A549 (cell line): Measurements from ENCODE around the gene SLC36A2. TPM values are rescaled to one million over a fixed set of nuclear protein-coding genes. Genes with fewer than 3 reads are reported as not detected.

ENCODE experiments used
- ATAC-seq, 2 experiments: fragments of 200-7000 bp in 1 of 2; fragments of >200 bp in 1 of 2; cut with Nextera tagmentation in 1 of 2; cut with Tn5 transposase in 1 of 2; 3 replicates each; pipeline versions ENCODE4 v1.8.0 to v1.9.1; 2018 to 2020; ENCODE audit warnings: mild to moderate bottlenecking in 1 of 2, moderate library complexity in 1 of 2
- CTCF ChIA-PET: fragments of 300-600 bp; sonication (Branson Sonifier 250); formaldehyde crosslinking; extraction: SDS; loops from one replicate; lab custom pipeline; 2021; ENCODE audit warnings: antibody characterized with exemption, inconsistent platforms; lab: Yijun Ruan, JAX
- POLR2A ChIA-PET: fragments of 350-600 bp; formaldehyde crosslinking; extraction: SDS; loops from one replicate; lab custom pipeline; 2021; ENCODE audit warnings: antibody characterized with exemption, inconsistent platforms; lab: Yijun Ruan, JAX
- DNase-seq, 2 experiments: peaks; one replicate each; pipeline versions ENCODE4 v3.0.0 to v3.0.0-alpha.2; 2011 to 2016; ENCODE audit warnings: low read depth in 1 of 2, low spot score in 1 of 2
- FAIRE-seq: peaks from 2 replicates; lab custom pipeline; 2011; peaks lifted over from hg19 to GRCh38; lab: Jason Lieb, UNC
- H3K27ac ChIP-seq, 2 experiments: fragments of >200 bp; sonication (Bioruptor Twin); formaldehyde crosslinking; 3 replicates each; pipeline ENCODE4 v1.5.1; 2016 to 2017
- H3K4me1 ChIP-seq: fragments of >200 bp; sonication (Bioruptor Twin); formaldehyde crosslinking; 3 replicates; pipeline ENCODE4 v1.6.1; 2016
- H3K4me2 ChIP-seq: fragments of >200 bp; sonication (Bioruptor Twin); formaldehyde crosslinking; 3 replicates; pipeline ENCODE4 v1.6.1; 2016
- H3K4me3 ChIP-seq: fragments of >200 bp; sonication (Bioruptor Twin); formaldehyde crosslinking; 3 replicates; pipeline ENCODE4 v1.5.1; 2016
- H3K9me3 ChIP-seq: fragments of >200 bp; sonication (Bioruptor Twin); formaldehyde crosslinking; 3 replicates; pipeline ENCODE4 v1.6.1; 2016
- CTCF ChIP-seq: fragments of >200 bp; sonication (Bioruptor Twin); formaldehyde crosslinking; IDR thresholded peaks from 3 replicates; pipeline ENCODE4 v1.5.1; 2016
- ELK1 ChIP-seq: fragments of 150-350 bp; IDR thresholded peaks from 2 replicates; pipeline ENCODE4 v1.6.1; 2014; ENCODE audit warnings: low read depth, mild to moderate bottlenecking, low read length
- GATA3 ChIP-seq: IDR thresholded peaks from 2 replicates; pipeline ENCODE4 v1.6.1; 2012; ENCODE audit warnings: borderline replicate concordance
- HOXA7 ChIP-seq: fragments of 250-450 bp; sonication (Bioruptor Pico); IDR thresholded peaks from 2 replicates; pipeline ENCODE4 v1.5.0; 2020; ENCODE audit warnings: mild to moderate bottlenecking, moderate library complexity
- HOXB13 ChIP-seq: fragments of 250-450 bp; sonication (Bioruptor Pico); IDR thresholded peaks from 2 replicates; pipeline ENCODE4 v1.5.0; 2020; ENCODE audit warnings: low read depth, mild to moderate bottlenecking, moderate library complexity
- JUNB ChIP-seq: fragments of >200 bp; sonication (Bioruptor Twin); formaldehyde crosslinking; IDR thresholded peaks from 2 replicates; pipeline ENCODE4 v1.6.1; 2016
- MYC ChIP-seq: IDR thresholded peaks from 2 replicates; pipeline ENCODE4 v1.6.1; 2012; ENCODE audit warnings: mild to moderate bottlenecking, inconsistent platforms, low read length, improper control_type of control experiment, borderline replicate concordance
- NPAS2 ChIP-seq: fragments of 250-450 bp; sonication (Bioruptor Pico); IDR thresholded peaks from 2 replicates; pipeline ENCODE4 v1.8.0; 2022; ENCODE audit warnings: mild to moderate bottlenecking, moderate library complexity, borderline replicate concordance
- NR3C1 ChIP-seq: fragments of >200 bp; sonication (Bioruptor Twin); formaldehyde crosslinking; IDR thresholded peaks from 3 replicates; pipeline ENCODE4 v1.6.1; 2017
- RAD21 ChIP-seq, 2 experiments: fragments of >200 bp in 1 of 2; sonication (Bioruptor Twin) in 1 of 2; formaldehyde crosslinking in 1 of 2; IDR thresholded peaks in 1 of 2; conservative IDR thresholded peaks in 1 of 2; 2 replicates in 1 of 2; 3 replicates in 1 of 2; pipeline ENCODE4 v1.6.1; 2012 to 2018; ENCODE audit warnings: inconsistent platforms in 1 of 2
- REST ChIP-seq: fragments of 200-600 bp; sonication (generic); IDR thresholded peaks from 2 replicates; pipeline ENCODE4 v1.6.1; 2016; ENCODE audit warnings: antibody characterized with exemption, mild to moderate bottlenecking, moderate library complexity
- RFX5 ChIP-seq: fragments of 450-650 bp; IDR thresholded peaks from 2 replicates; pipeline ENCODE4 v1.7.1; 2014; ENCODE audit warnings: antibody characterized with exemption, mild to moderate bottlenecking, moderate library complexity
- SMC3 ChIP-seq: fragments of >200 bp; sonication (Bioruptor Twin); formaldehyde crosslinking; IDR thresholded peaks from 3 replicates; pipeline ENCODE4 v1.6.1; 2018; ENCODE audit warnings: inconsistent platforms
- SREBF2 ChIP-seq: fragments of 450-650 bp; IDR thresholded peaks from 2 replicates; pipeline ENCODE4 v1.6.1; 2014; ENCODE audit warnings: mild to moderate bottlenecking, moderate library complexity
- ZNF302 ChIP-seq: fragments of 250-450 bp; sonication (Bioruptor Pico); IDR thresholded peaks from 2 replicates; pipeline ENCODE4 v1.9.0; 2021; ENCODE audit warnings: inconsistent platforms, mild to moderate bottlenecking, moderate library complexity
- ZSCAN20 ChIP-seq: fragments of 250-450 bp; sonication (Bioruptor Pico); IDR thresholded peaks from 2 replicates; pipeline ENCODE4 v1.8.0; 2022; ENCODE audit warnings: mild to moderate bottlenecking, moderate library complexity
- whole genome bisulfite sequencing: methylation state at CpG from one replicate; pipeline ENCODE4 v1.1.6; 2017; ENCODE audit errors: missing lambda C conversion rate; 5-methylcytosine and 5-hydroxymethylcytosine counted together
- polyA plus RNA-seq, 4 experiments: library from polyadenylated mRNA; depleted of rRNA in 3 of 4; stranded (reverse); fragments of >200 nt; fragmentation: RNase III in 1 of 4; extraction: RNeasy Plus Mini Kit Qiagen cat#74134 plus additional on column Dnase treatment in 1 of 4; gene quantifications; 2 replicates in 3 of 4; 3 replicates in 1 of 4; pipeline ENCODE4 v1.2.3, GENCODE V29; 2011 to 2017

SLC36A2 gene
- polyA plus RNA-seq, 2 of the 4 experiments (the other 2 are of a cell fraction), result not detected

GRCh38 chr5:151298063-151298855, 49.1 kb downstream of the SLC36A2 start:
- H3K4me3 ChIP-seq, result no peak overlapping the region
- H3K27ac ChIP-seq, result no peak overlapping the region
- DNase-seq, result peak; percentile 72 to 79
- ATAC-seq, result peak; percentile 83 to 97
- no peaks in the 10 kb centered on the region for H3K9me3 ChIP-seq
- ChIA-PET CTCF (interaction anchor here (0.6 to 1.1 kb wide), 2 partner anchors 9 to 35 kb away, joined by 3 to 6 read pairs; no protein-coding TSS in a partner anchor), POLR2A (interaction anchor here (0.5 kb wide), 1 partner anchor 46 kb away, joined by 5 read pairs; no protein-coding TSS in a partner anchor)
- WGBS, result 8% methylated on average over 6 of the region's 6 CpGs
- H3K4me1 ChIP-seq, result 0 out of 3 replicates have a peak, but pooled peaks cover 4% of the 10 kb centered on the region
- FAIRE-seq, result no peak
- H3K4me2 ChIP-seq, result no peak overlapping the region
- TF ChIP-seq JUNB (no peak), SMC3 (peak; percentile 7; the same call in 1 of the 3 replicates), CTCF (peak; percentile 45), RAD21 (conservative IDR thresholded peaks at IDR 0.05 in 1 of 2, IDR thresholded peaks at IDR 0.05 in 1 of 2) (peak; percentile 22 to 56; a peak in 3 of 5 replicates), REST (no peak), ELK1 (no peak)
- TF ChIP-seq, all 56 proteins: peak for 3

- DNase-seq (no peak), FAIRE-seq (no peak), ATAC-seq (no peak)
- Histone ChIP-seq H3K27ac (no peak overlapping the region), H3K4me2 (no peak overlapping the region), H3K4me3 (no peak overlapping the region), H3K9me3 (no peaks in the 10 kb centered on the region), H3K4me1 (0 out of 3 replicates have a peak, but pooled peaks cover 4% of the 10 kb centered on the region)
- TF ChIP-seq RFX5 (no peak), ZNF302 (CRISPR knock-in tag) (no peak), HOXB13 (CRISPR knock-in tag) (no peak), SREBF2 (no peak), NPAS2 (CRISPR knock-in tag) (no peak), REST (no peak), NR3C1 (no peak), HOXA7 (CRISPR knock-in tag) (no peak), ZSCAN20 (CRISPR knock-in tag) (no peak), GATA3 (no peak), MYC (no peak)
- 2% methylated on average over 2 of the region's 2 CpGs for WGBS
- POLR2A ChIA-PET, result no interaction called here
- CTCF ChIA-PET, result interaction anchor here (1.1 kb wide), 1 partner anchor 44 kb away, joined by 3 read pairs; the partner anchor contains the start of gene GM2A
These were observed 50.4 kb downstream of the SLC36A2 start for GRCh38 chr5:151296974-151297373.
